ENCODE data around the gene SUN5.

SUN5 gene

GRCh38 chr20:32995802-32996201 lies 8.4 kb downstream of the SUN5 start:
- no peak for DNase-seq (ENCODE audit: low read depth in 1 of 2, low spot score in 1 of 2)

GRCh38 chr20:32993496-32994050 lies 10.7 kb downstream of the SUN5 start:
- DNase-seq (ENCODE audit: low read depth in 1 of 2, low spot score in 1 of 2), result no peak

- DNase-seq (ENCODE audit: low read depth in 1 of 2, low spot score in 1 of 2), result no peak
These were observed 12.2 kb downstream of the SUN5 start for GRCh38 chr20:32991792-32992641.

GRCh38 chr20:32991383-32991782 lies 12.8 kb downstream of the SUN5 start:
- DNase-seq (ENCODE audit: low read depth in 1 of 2, low spot score in 1 of 2), result no peak

GRCh38 chr20:32990426-32990825 lies 13.8 kb downstream of the SUN5 start:
- no peak for DNase-seq (ENCODE audit: low read depth in 1 of 2, low spot score in 1 of 2)

- DNase-seq (ENCODE audit: low read depth in 1 of 2, low spot score in 1 of 2), result no peak
These were observed 14.5 kb downstream of the SUN5 start for GRCh38 chr20:32989507-32990283.

GRCh38 chr20:32988008-32988407 lies 16.2 kb downstream of the SUN5 start:
- DNase-seq (ENCODE audit: low read depth in 1 of 2, low spot score in 1 of 2), result no peak

- DNase-seq (ENCODE audit: low read depth in 1 of 2, low spot score in 1 of 2), result no peak
These were observed 17.0 kb downstream of the SUN5 start for GRCh38 chr20:32987044-32987825.

- no peak for DNase-seq (ENCODE audit: low read depth in 1 of 2, low spot score in 1 of 2)
These were observed 17.8 kb downstream of the SUN5 start for GRCh38 chr20:32986331-32986966.

- no peak for DNase-seq (ENCODE audit: low read depth in 1 of 2, low spot score in 1 of 2)
These were observed 18.6 kb downstream of the SUN5 start for GRCh38 chr20:32985596-32985995.

GRCh38 chr20:32984631-32985354 lies 19.4 kb downstream of the SUN5 start:
- DNase-seq (ENCODE audit: low read depth in 1 of 2, low spot score in 1 of 2), result no peak

- DNase-seq (ENCODE audit: low read depth in 1 of 2, low spot score in 1 of 2), result no peak
These were observed 20.0 kb downstream of the SUN5 start for GRCh38 chr20:32984196-32984595.

- DNase-seq (ENCODE audit: low read depth in 1 of 2, low spot score in 1 of 2), result no peak
These were observed 20.6 kb downstream of the SUN5 start for GRCh38 chr20:32983459-32984112.

- DNase-seq (ENCODE audit: low read depth in 1 of 2, low spot score in 1 of 2), result no peak
These were observed 21.4 kb downstream of the SUN5 start for GRCh38 chr20:32982617-32983458.

- DNase-seq (ENCODE audit: low read depth in 1 of 2, low spot score in 1 of 2), result no peak
These were observed 23.2 kb downstream of the SUN5 start for GRCh38 chr20:32980990-32981389.

- DNase-seq (ENCODE audit: low read depth in 1 of 2, low spot score in 1 of 2), result no peak
These were observed 23.9 kb downstream of the SUN5 start for GRCh38 chr20:32980131-32980941.

GRCh38 chr20:32979201-32979998 lies 24.8 kb downstream of the SUN5 start:
- no peak for DNase-seq (ENCODE audit: low read depth in 1 of 2, low spot score in 1 of 2)
